ENCODE measurements around the gene PKP1.

Gene PKP1

DNA sequence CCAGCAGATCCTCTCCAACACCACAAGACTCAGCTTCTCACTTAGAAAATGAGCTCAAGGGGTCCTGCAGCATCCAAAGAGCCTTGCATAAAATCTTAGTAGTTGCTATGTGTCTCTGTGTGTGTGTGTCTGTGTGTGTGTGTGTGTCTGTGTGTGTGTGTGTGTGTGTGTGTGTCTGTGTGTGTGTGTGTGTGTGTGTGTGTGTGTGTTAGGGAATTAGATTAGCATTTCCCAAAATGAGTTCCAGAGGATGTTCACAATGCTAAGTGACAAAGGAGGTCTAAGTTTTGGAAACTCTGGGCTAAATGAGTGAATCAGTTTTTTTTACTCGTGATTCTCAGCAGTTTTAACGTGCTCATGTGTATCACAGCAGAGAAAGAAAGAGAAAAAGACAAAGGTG is 63.7 kb downstream of the PKP1 start:
- H3K4me3 ChIP-seq (ENCODE audit: low read depth, low read length): no peak overlapping the region

GRCh38 chr1:201347498-201348210 is 64.3 kb downstream of the PKP1 start:
- H3K4me3 ChIP-seq (ENCODE audit: low read depth, low read length): no peak overlapping the region

DNA sequence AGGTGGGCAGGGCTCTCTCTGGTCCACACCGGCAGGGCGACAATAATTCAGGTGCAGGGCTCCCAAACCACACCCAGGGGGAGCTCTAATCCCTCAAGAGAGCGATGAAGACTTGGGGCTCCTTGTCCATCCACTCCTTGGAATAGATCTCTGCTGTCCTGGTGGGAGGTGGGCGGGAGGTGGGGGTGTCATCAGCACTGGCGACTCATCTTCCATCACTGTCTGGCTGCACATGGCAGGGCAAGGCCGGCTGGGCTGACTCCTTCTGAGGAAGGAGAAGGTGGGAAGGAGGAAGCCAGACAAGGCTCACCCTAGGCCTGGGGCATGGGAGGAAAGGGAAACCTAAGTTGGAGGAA is 64.9 kb downstream of the PKP1 start:
- H3K4me3 ChIP-seq (ENCODE audit: low read depth, low read length): no peak overlapping the region

- no peak overlapping the region for H3K4me3 ChIP-seq (ENCODE audit: low read depth, low read length)
Measured at GRCh38 chr1:201349092-201349491, 65.8 kb downstream of the PKP1 start.

DNA sequence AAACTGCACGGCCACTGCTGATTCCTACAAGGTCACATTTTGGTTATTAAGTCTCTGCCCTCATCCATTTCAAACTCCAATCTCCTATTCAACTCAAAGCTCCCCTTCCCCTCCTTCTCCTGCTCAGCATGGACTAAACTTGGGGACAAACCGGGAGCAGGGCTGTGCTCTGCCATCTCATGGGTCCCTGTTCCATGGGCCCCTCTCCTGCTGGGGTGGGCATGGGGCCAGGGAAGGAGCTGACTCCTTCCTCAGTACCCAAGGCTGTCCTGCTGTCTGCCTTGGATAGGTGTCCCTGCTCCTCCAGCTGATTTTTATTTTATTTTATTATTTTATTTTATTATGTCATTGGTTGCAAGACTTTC is 67.0 kb downstream of the PKP1 start:
- H3K4me3 ChIP-seq (ENCODE audit: low read depth, low read length): no peak overlapping the region

DNA sequence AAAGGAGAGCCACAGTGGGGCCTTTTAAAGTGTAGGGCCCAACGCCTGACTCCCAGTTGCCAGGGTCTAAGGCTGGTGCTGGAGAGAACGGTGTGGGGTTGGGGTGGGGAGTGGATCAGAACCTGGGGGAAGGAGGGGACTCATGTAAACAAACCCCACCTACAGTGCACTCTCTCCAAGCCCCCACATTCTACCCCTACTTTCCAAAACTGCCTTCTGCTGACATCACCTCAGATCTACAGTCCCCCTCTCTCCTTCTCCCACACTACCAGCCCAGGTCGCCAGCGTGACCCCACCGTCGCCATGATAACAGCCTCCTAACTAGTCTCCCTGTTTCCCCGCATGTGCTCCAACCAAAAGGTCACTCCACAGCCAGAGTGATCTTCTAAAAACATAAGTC is 67.6 kb downstream of the PKP1 start:
- H3K4me3 ChIP-seq (ENCODE audit: low read depth, low read length): no peak overlapping the region

GRCh38 chr1:201351617-201352016 is 68.3 kb downstream of the PKP1 start:
- no peak overlapping the region for H3K4me3 ChIP-seq (ENCODE audit: low read depth, low read length)

GRCh38 chr1:201353186-201353940 is 70.1 kb downstream of the PKP1 start:
- H3K4me3 ChIP-seq (ENCODE audit: low read depth, low read length): no peak overlapping the region

DNA sequence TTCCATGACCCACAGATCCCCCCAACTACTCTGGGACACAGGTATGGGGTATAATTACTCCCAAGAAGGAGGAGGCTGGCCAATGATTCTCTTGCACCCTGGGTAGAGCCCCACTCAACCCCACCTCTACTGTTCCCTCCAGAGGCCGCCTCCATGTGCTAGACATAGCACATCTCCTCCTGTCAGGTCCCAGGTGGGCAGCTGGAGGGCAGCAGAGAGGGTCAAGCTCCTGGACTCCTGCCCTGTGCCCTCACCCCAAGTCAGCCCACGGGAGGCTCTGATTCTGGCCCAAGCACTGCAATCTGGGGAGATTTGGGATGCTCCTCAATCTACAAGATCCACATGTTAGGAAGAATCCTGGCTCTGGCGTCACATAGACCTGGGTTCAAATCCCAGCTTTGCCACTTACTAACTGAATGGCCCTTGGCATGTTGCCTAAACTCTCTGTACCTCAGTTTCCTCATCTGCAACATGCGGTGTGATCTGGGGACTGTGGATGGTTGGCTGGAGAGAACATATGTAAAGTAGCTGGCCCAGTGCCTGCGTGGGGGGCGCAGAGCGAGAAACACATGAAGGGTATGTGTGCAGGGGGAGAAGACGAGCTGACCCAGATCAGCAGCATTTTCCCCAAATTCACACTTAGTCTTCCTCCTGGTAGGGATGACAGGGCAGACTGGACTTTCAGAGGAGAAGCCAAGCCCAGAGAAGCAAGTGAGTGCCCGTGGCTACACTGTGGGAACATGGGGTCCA is 71.0 kb downstream of the PKP1 start:
- no peak overlapping the region for H3K4me3 ChIP-seq (ENCODE audit: low read depth, low read length)

DNA sequence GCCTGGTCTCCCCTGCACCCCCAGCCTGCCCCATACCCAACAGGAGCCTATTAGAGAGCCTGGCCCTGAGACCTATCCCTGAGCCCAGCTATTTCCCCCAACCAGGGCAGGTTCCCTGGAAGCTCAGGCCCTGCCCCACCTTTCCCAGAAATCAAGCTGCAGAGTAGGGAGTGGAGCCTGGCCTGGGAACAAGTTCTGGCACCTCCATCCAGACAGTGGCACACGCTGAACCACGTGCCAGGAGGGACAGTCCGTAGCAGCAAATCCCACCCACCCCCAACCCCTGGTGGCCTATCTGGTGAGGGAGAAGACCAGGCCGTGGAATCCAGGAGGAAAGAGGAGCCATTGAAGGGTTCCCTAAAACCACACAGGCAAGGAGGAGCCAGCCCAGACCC is 71.6 kb downstream of the PKP1 start:
- no peak overlapping the region for H3K4me3 ChIP-seq (ENCODE audit: low read depth, low read length)

- H3K4me3 ChIP-seq (ENCODE audit: low read depth, low read length): no peak overlapping the region
Measured at GRCh38 chr1:201355471-201355870, 72.2 kb downstream of the PKP1 start.

- H3K4me3 ChIP-seq (ENCODE audit: low read depth, low read length): no peak overlapping the region
Measured at GRCh38 chr1:201356236-201356635, 72.9 kb downstream of the PKP1 start.

- no peak overlapping the region for H3K4me3 ChIP-seq (ENCODE audit: low read depth, low read length)
Measured at GRCh38 chr1:201356701-201357100, 73.4 kb downstream of the PKP1 start.

- H3K4me3 ChIP-seq (ENCODE audit: low read depth, low read length): no peak overlapping the region
Measured at GRCh38 chr1:201357211-201357610, 73.9 kb downstream of the PKP1 start.

GRCh38 chr1:201357636-201358348 is 74.5 kb downstream of the PKP1 start:
- no peak overlapping the region for H3K4me3 ChIP-seq (ENCODE audit: low read depth, low read length)

- H3K4me3 ChIP-seq (ENCODE audit: low read depth, low read length): no peak overlapping the region
Measured at GRCh38 chr1:201358596-201358995, 75.3 kb downstream of the PKP1 start.

GRCh38 chr1:201359031-201359872 is 75.9 kb downstream of the PKP1 start:
- no peak overlapping the region for H3K4me3 ChIP-seq (ENCODE audit: low read depth, low read length)

DNA sequence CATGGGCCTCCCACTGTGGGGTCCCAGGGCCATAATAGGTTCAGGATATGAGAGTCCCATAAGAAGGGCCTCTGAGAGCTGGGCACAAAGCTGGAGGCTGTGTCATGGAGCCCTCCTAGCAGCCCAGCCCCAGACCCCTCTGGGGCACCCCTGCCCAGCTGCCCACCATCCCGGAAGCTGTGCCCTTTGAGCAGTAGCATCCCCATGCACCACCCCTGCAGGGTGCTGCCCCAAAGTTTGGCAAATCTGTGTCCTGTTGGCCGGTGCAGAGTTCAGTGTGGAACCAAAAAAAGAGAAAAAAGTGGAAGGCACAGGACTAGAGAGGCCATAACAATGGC is 76.5 kb downstream of the PKP1 start:
- no peak overlapping the region for H3K4me3 ChIP-seq (ENCODE audit: low read depth, low read length)

- no peak overlapping the region for H3K4me3 ChIP-seq (ENCODE audit: low read depth, low read length)
Measured at GRCh38 chr1:201360486-201360885, 77.2 kb downstream of the PKP1 start.

DNA sequence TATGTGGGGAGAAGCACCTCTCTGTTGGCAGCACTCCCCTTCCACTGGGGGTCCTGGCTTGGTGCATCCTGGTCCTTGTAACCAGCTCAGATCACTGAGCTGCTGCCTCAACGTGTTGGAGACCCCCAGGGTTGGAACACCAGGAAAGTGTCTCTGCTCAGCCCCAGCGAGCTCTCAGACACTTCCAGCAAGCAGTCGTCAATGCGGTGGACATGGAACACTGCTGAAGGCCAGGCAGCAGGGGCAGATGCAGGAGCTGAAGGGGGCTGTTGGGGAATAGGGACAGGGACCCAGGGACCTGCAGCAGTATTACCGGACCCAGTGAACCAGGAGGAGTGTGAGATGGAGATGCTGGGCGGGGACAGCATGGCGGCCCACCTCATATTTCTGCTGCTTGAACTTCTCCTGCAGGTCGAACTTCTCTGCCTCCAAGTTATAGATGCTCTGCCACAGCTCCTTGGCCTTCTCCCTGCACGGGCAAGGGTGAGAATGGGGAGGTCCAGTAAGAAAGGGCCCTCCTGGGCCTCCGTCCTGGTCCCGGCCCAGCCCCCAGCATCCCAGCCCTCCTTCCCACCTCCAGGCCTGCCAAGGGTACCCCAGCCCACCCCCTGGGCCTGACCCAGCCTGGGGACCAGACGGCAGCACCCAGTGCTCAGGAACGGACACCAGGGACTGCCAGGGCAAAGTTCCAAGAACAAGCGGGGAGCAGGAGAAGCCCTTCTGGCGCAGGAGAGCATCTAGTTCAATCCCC is 77.8 kb downstream of the PKP1 start:
- H3K4me3 ChIP-seq (ENCODE audit: low read depth, low read length): no peak overlapping the region
